CD4-positive, alpha-beta T cell treated with Interferon alpha-2 for 1 hour (primary cell): ENCODE data around the gene OR11L1.

ENCODE experiments used
- DNase-seq, 2 donors: peaks; one replicate each; pipeline ENCODE4 v3.0.0-alpha.2; 2020 to 2022

Gene OR11L1

DNA sequence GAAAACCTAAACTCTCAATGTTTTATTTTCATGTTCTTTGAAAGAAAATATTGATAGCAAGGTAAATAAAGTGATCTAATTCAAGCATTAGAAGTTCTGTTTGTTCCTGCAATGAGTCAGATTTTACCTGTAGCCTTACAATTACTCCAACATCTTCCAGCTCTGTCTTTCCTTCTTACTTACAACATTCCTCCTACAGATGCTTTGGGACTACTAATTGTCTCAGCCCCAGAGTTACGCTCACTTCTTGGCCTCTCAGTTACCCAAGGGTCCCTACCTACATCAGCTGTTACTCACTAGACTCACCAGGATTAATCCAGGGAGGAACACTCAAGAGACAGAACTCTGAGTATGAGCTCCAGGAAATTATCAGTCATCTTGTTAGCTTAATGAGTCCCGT is 44.2 kb downstream of the OR11L1 start:
- no peak for DNase-seq
